Measurements from ENCODE around the gene SERBP1. TPM values are rescaled to one million over a fixed set of nuclear protein-coding genes. Genes with fewer than 3 reads are reported as not detected.
A peak's percentile ranks its signal among the peaks of the same experiment; 100 is the strongest.
"Not testable (repeated sequence)": the region's sequence is repeated elsewhere in the genome, so short reads cannot be mapped to it uniquely, and the experiment has no call there.

Gene SERBP1
- total RNA-seq, 1 experiment from 2014 or later: 249 TPM

DNA sequence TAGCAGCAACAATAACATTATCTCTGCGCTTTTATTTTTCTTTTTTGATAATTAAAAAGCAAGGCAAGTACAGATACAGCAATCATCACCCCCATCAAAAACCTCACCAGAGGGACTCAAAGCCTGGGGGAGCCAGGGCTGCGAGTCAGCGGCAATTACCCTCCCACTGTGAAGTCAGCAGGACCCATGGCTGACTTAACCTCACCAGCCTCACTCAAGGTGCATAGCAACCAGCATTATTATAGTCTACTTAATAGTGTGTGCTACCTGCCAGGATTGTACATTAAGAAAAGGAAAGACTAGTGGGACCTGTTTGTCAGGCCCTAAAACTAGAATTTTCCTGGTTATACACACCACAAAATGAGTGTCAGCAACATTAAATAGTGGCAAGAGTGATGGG lies 28.9 kb upstream of the SERBP1 start:
- Histone ChIP-seq H3K9me3 (replicated peaks) (no peaks in the 10 kb centered on the region; the same call in 1 of the 2 replicates), H3K4me3 (no peak overlapping the region), H3K36me3 (no peaks in the 10 kb centered on the region), H3K27me3 (replicated peaks) (no peaks in the 10 kb centered on the region; the same call in 1 of the 2 replicates), H3K27ac (no peak overlapping the region), H3K4me1 (replicated peaks) (no peaks in the 10 kb centered on the region)
- DNase-seq (ENCODE audit: low read depth in 1 of 2, low spot score in 2 of 2): no peak

GRCh38 chr1:67458663-67459062 lies 28.5 kb upstream of the SERBP1 start:
- Histone ChIP-seq H3K4me3 (no peak overlapping the region), H3K27ac (no peak overlapping the region), H3K36me3 (no peaks in the 10 kb centered on the region), H3K9me3 (replicated peaks) (no peaks in the 10 kb centered on the region; the same call in 1 of the 2 replicates), H3K27me3 (replicated peaks) (no peaks in the 10 kb centered on the region; the same call in 1 of the 2 replicates), H3K4me1 (replicated peaks) (no peaks in the 10 kb centered on the region)
- no peak for DNase-seq (ENCODE audit: low read depth in 1 of 2, low spot score in 2 of 2)

DNA sequence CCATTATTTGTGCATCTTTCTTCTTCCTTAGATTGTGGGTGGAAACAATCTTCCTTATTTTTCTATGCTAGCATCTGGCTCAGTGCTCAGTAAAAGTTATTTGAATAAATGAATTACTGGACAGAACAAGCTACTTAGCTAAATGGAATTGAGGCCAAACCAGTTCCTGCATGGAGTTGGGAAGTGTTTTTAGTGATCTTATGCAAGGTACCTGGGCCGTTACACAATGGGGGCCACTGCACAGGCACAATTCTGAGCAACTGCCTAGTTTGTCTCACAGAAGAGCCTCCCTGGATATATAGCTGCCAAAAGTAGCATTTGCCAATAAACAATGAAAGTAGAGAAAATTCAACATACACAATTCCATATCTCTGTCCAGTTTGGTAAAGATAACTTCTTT lies 27.0 kb upstream of the SERBP1 start:
- Histone ChIP-seq H3K36me3 (no peaks in the 10 kb centered on the region), H3K4me1 (replicated peaks) (no peaks in the 10 kb centered on the region), H3K4me3 (no peak overlapping the region), H3K27ac (no peak overlapping the region), H3K27me3 (replicated peaks) (no peaks in the 10 kb centered on the region; the same call in 1 of the 2 replicates), H3K9me3 (replicated peaks) (no peaks in the 10 kb centered on the region; the same call in 1 of the 2 replicates)
- no peak for DNase-seq (ENCODE audit: low read depth in 1 of 2, low spot score in 2 of 2)

- Histone ChIP-seq H3K36me3 (no peaks in the 10 kb centered on the region), H3K9me3 (replicated peaks) (no peaks in the 10 kb centered on the region), H3K4me3 (no peak overlapping the region), H3K27ac (no peak overlapping the region), H3K27me3 (replicated peaks) (no peaks in the 10 kb centered on the region), H3K4me1 (replicated peaks) (no peaks in the 10 kb centered on the region)
- DNase-seq (ENCODE audit: low read depth in 1 of 2, low spot score in 2 of 2): no peak
Measured at GRCh38 chr1:67451815-67452214, 21.6 kb upstream of the SERBP1 start.

DNA sequence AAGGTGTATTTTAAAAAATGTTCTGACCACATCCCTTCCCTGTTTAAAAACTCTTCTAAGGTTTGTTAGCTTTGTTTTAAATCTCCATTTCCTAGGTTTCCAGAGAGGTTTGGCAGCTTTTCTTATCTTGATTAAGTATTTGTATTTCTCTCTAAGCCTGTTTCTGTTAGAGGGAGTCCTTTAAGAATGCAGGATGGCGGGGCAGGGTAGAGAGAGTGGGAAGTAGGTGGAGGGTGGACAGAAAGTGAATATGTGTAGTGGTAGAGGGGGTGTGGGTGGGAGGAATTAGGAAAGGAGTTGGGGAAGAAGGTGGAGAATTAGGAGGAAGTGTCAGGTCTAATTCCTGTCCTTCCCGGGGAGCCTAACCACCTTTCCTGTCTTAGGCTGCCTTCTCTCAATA lies 21.2 kb upstream of the SERBP1 start:
- Histone ChIP-seq H3K4me3 (no peak overlapping the region), H3K4me1 (replicated peaks) (no peaks in the 10 kb centered on the region), H3K9me3 (replicated peaks) (no peaks in the 10 kb centered on the region), H3K27me3 (replicated peaks) (no peaks in the 10 kb centered on the region), H3K27ac (no peak overlapping the region), H3K36me3 (no peaks in the 10 kb centered on the region)
- DNase-seq (ENCODE audit: low read depth in 1 of 2, low spot score in 2 of 2): no peak

DNA sequence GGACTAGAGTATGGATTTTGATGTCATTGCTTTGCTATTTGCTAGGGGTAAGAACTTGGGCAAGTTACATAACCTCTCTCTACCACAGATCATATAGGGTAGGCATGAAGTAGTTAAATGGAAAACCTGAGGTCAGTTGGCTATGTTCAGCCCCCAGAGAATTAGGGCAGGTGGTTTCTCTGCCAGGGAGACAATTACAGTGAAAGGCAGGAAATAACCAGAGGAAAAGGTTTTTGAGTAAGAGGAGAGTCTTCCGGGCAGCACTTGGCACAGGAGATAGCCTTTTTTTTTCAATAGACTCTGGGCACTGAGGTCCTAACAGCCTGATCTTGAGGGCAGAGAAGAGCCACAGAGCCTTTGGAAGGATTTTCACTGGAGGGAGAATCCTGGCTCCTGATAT lies 16.7 kb upstream of the SERBP1 start:
- no peak overlapping the region for H3K27ac ChIP-seq
- no peaks in the 10 kb centered on the region for H3K4me1 ChIP-seq (replicated peaks)
- DNase-seq (ENCODE audit: low read depth in 1 of 2, low spot score in 2 of 2): no peak

DNA sequence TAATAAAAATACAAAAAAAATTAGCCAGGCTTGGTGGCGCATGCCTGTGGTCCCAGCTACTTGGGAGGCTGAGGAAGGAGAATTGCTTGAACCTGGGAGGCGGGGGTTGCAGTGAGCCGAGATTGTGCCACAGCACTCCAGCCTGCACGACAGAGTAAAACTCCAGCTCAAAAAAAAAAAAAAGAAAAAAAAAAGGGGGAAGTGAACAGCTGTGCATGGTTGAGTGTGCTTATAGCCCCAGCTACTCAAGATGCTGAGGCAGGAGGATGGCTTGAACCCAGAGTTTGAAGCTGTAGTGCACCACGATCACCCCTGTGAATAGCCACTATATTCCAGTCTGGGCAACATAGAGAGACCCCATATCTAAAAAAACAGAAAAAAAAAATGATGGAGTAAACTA lies 15.8 kb upstream of the SERBP1 start:
- H3K27ac ChIP-seq; DNase-seq (ENCODE audit: low read depth in 1 of 2, low spot score in 2 of 2); H3K27me3 ChIP-seq (replicated peaks); H3K36me3 ChIP-seq; H3K4me1 ChIP-seq (replicated peaks); H3K9me3 ChIP-seq (replicated peaks); H3K4me3 ChIP-seq: not testable (repeated sequence)

More for the DNA sequence above, 16.7 kb upstream of the SERBP1 start:
- no peaks in the 10 kb centered on the region for H3K36me3 ChIP-seq
- no peaks in the 10 kb centered on the region for H3K27me3 ChIP-seq (replicated peaks)
- no peaks in the 10 kb centered on the region for H3K9me3 ChIP-seq (replicated peaks)
- H3K4me3 ChIP-seq: no peak overlapping the region

- Histone ChIP-seq H3K36me3 (no peaks in the 10 kb centered on the region), H3K4me1 (replicated peaks) (peaks cover 13% of the 10 kb centered on the region), H3K27me3 (replicated peaks) (no peaks in the 10 kb centered on the region), H3K27ac (no peak overlapping the region), H3K9me3 (replicated peaks) (no peaks in the 10 kb centered on the region), H3K4me3 (no peak overlapping the region)
- no peak for DNase-seq (ENCODE audit: low read depth in 1 of 2, low spot score in 2 of 2)
Measured at GRCh38 chr1:67441739-67442281, 11.6 kb upstream of the SERBP1 start.

DNA sequence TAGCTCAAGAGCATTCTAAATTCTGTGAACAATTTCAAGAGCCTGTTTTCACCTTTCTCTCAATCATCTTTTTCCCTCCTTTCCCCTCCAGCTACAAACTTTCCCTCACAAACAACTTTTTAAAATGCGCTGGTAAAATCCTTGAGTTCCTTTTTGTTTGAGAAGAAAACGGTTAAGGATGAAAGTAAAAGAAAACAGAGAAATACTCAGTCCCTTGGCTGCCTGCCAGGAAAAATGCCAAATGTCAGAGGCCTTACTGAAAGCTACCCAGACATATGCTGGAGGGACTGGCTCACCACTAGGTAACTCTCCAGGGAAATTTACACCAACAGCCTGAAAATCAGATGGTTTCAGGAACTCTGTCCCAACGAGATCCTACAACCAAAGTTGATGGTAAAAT lies 11.0 kb upstream of the SERBP1 start:
- H3K27me3 ChIP-seq (replicated peaks): no peaks in the 10 kb centered on the region
- peaks cover 13% of the 10 kb centered on the region for H3K4me1 ChIP-seq (replicated peaks)
- H3K9me3 ChIP-seq (replicated peaks): no peaks in the 10 kb centered on the region
- no peaks in the 10 kb centered on the region for H3K36me3 ChIP-seq
- DNase-seq (ENCODE audit: low read depth in 1 of 2, low spot score in 2 of 2): peak; percentile 54 to 64
- H3K27ac ChIP-seq: no peak overlapping the region; the same call in 1 of the 2 replicates
- H3K4me3 ChIP-seq: no peak overlapping the region

- Histone ChIP-seq H3K36me3 (no peaks in the 10 kb centered on the region), H3K27me3 (replicated peaks) (no peaks in the 10 kb centered on the region), H3K4me3 (no peak overlapping the region), H3K9me3 (replicated peaks) (no peaks in the 10 kb centered on the region), H3K4me1 (replicated peaks) (peaks cover 13% of the 10 kb centered on the region), H3K27ac (no peak overlapping the region)
- no peak for DNase-seq (ENCODE audit: low read depth in 1 of 2, low spot score in 2 of 2)
Measured at GRCh38 chr1:67440339-67440738, 10.1 kb upstream of the SERBP1 start.

- Histone ChIP-seq H3K27ac (no peak overlapping the region), H3K9me3 (replicated peaks) (no peaks in the 10 kb centered on the region), H3K36me3 (no peaks in the 10 kb centered on the region), H3K4me3 (no peak overlapping the region), H3K27me3 (replicated peaks) (no peaks in the 10 kb centered on the region), H3K4me1 (replicated peaks) (peaks cover 20% of the 10 kb centered on the region)
- no peak for DNase-seq (ENCODE audit: low read depth in 1 of 2, low spot score in 2 of 2)
Measured at GRCh38 chr1:67439277-67440029, 9.3 kb upstream of the SERBP1 start.

GRCh38 chr1:67437961-67438360 lies 7.8 kb upstream of the SERBP1 start:
- Histone ChIP-seq H3K36me3 (no peaks in the 10 kb centered on the region), H3K27ac (no peak overlapping the region), H3K27me3 (replicated peaks) (no peaks in the 10 kb centered on the region), H3K9me3 (replicated peaks) (no peaks in the 10 kb centered on the region), H3K4me3 (no peak overlapping the region), H3K4me1 (replicated peaks) (peaks cover 28% of the 10 kb centered on the region)
- no peak for DNase-seq (ENCODE audit: low read depth in 1 of 2, low spot score in 2 of 2)

GRCh38 chr1:67436511-67437055 lies 6.4 kb upstream of the SERBP1 start:
- Histone ChIP-seq H3K4me3 (no peak overlapping the region), H3K27me3 (replicated peaks) (no peaks in the 10 kb centered on the region)

DNA sequence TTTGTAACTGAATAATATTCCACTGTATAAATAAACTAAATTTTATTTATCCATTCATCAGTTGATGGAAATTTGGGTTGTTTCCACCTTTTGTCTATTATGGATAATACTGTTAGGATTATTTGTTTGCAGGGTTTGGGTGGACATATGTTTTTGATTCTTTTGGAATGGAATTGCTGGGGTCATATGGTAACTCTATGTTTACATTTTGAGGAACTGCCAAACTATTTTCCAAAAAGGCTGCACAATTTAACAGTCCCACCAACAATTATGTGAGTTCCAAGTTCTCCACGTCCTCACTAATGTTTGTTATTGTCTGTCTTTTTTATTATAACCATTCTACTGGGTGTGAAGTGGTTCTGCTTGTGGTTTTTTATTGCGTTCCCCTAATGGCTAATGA lies 4.3 kb upstream of the SERBP1 start:
- Histone ChIP-seq H3K36me3 (peaks cover 6% of the 10 kb centered on the region), H3K4me3 (no peak overlapping the region), H3K27ac (no peak overlapping the region), H3K9me3 (replicated peaks) (no peaks in the 10 kb centered on the region), H3K4me1 (replicated peaks) (peaks cover 22% of the 10 kb centered on the region), H3K27me3 (replicated peaks) (no peaks in the 10 kb centered on the region)
- peak in 1 of 2 experiments; percentile 81 for DNase-seq (ENCODE audit: low read depth in 1 of 2, low spot score in 2 of 2)

More at GRCh38 chr1:67436511-67437055, 6.4 kb upstream of the SERBP1 start:
- Histone ChIP-seq H3K4me1 (replicated peaks) (peaks cover 29% of the 10 kb centered on the region), H3K36me3 (no peaks in the 10 kb centered on the region), H3K9me3 (replicated peaks) (no peaks in the 10 kb centered on the region), H3K27ac (no peak overlapping the region)
- DNase-seq (ENCODE audit: low read depth in 1 of 2, low spot score in 2 of 2): no peak

Measured in SJSA1 (cell line).